A673 (cell line): ENCODE data around the gene SORCS1. TPM values are rescaled to one million over a fixed set of nuclear protein-coding genes. Genes with fewer than 3 reads are reported as not detected.

ENCODE experiments used
- BruUV-seq: library from RNA; stranded (reverse); fragments of 400-500 nt; replicated peaks from 2 replicates; lab custom pipeline; 2021; lab: Mats Ljungman, UMichigan
- CTCF ChIA-PET: fragments of 300-600 bp; sonication (Branson Sonifier 250); formaldehyde crosslinking; loops from one replicate; lab custom pipeline; 2022; ENCODE audit warnings: antibody characterized with exemption; lab: Charles Lee
- POLR2A ChIA-PET: fragments of 300-600 bp; sonication (Branson Sonifier 250); formaldehyde crosslinking; loops from one replicate; lab custom pipeline; 2022; ENCODE audit warnings: antibody characterized with exemption; ENCODE audit not compliant: low non-redundant PET; lab: Charles Lee
- DNase-seq: peaks from one replicate; pipeline ENCODE4 v3.0.0-alpha.2; 2015; ENCODE audit warnings: low spot score
- H3K27ac ChIP-seq: fragments of 200-600 bp; sonication (generic); 2 replicates; pipeline ENCODE4 v1.5.1; 2016; ENCODE audit warnings: mixed run types, low read depth, mild to moderate bottlenecking, mixed read lengths, antibody characterized with exemption, low read length; ENCODE audit not compliant: poor library complexity, severe bottlenecking
- H3K27me3 ChIP-seq: fragments of 200-600 bp; sonication (generic); replicated peaks from 2 replicates; pipeline ENCODE4 v1.6.1; 2017; ENCODE audit warnings: mixed run types, low read depth, mild to moderate bottlenecking, mixed read lengths, antibody characterized with exemption, low read length; ENCODE audit not compliant: insufficient read depth, poor library complexity
- H3K36me3 ChIP-seq: fragments of 200-600 bp; sonication (generic); 2 replicates; pipeline ENCODE4 v1.6.1; 2016; ENCODE audit warnings: mixed run types, mild to moderate bottlenecking, mixed read lengths, antibody characterized with exemption, low read length; ENCODE audit not compliant: insufficient read depth, poor library complexity, severe bottlenecking
- H3K4me1 ChIP-seq: fragments of 200-600 bp; sonication (generic); 2 replicates; pipeline ENCODE4 v1.6.1; 2017; ENCODE audit warnings: mixed run types, mild to moderate bottlenecking, mixed read lengths, antibody characterized with exemption, low read length; ENCODE audit not compliant: insufficient read depth, poor library complexity, severe bottlenecking
- H3K4me3 ChIP-seq: fragments of 200-600 bp; sonication (generic); 2 replicates; pipeline ENCODE4 v1.5.1; 2016; ENCODE audit warnings: low read depth, mixed run types, mild to moderate bottlenecking, mixed read lengths, low read length; ENCODE audit not compliant: poor library complexity, severe bottlenecking
- H3K9me3 ChIP-seq: fragments of 200-600 bp; sonication (generic); 2 replicates; pipeline ENCODE4 v1.6.1; 2016; ENCODE audit warnings: mixed run types, low read depth, mild to moderate bottlenecking, mixed read lengths, antibody characterized with exemption, low read length; ENCODE audit not compliant: poor library complexity, severe bottlenecking
- EZH2 ChIP-seq: fragments of 200-600 bp; sonication (generic); IDR thresholded peaks from 2 replicates; pipeline ENCODE4 v1.6.1; 2017; ENCODE audit warnings: borderline replicate concordance, low read depth, mild to moderate bottlenecking, mixed read lengths, antibody characterized with exemption, low read length; ENCODE audit not compliant: poor library complexity, severe bottlenecking
- intact Hi-C: fragments of 100-400 bp; cut with micrococcal nuclease; formaldehyde crosslinking; loops from one replicate; pipeline ENCODE4 v1.10.0; 2022; ENCODE audit not compliant: unreplicated experiment
- total RNA-seq: library from RNA; stranded (reverse); gene quantifications from 2 replicates; pipeline ENCODE4 v1.2.3, GENCODE V29; 2021
- TF ChIP-seq, protein P1 (sequence below): fragments of 300-800, 200-600 bp; sonication (generic); conservative IDR thresholded peaks from 2 replicates; pipeline ENCODE4 v1.5.1; 2017; ENCODE audit warnings: low read depth, mild to moderate bottlenecking, antibody characterized with exemption, low read length, moderate library complexity, mixed read lengths

SORCS1 gene
- total RNA-seq, 1 experiment from 2014 or later, result 0.34 TPM

DNA sequence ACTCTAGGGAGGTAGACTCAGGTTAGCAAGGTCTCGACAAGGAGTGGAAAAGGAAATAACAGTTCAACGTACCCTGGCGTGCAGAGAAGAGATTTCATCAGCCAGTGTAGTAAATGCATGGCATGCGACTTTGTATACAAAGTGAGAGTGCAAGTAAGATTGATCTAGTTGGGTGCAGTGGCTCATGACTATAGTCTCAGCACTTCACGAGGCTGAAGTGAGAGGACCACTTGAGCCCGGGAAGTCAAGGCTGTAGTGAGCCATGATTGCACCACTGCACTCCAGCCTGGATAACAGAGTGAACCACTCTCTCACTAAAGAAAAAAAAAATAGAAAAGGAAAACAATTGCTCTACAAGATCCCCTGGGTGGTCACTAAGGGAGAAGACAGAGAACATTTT is 528.6 kb downstream of the SORCS1 start:
- intact Hi-C loops, result no loop called here
- H3K4me3 ChIP-seq, result no peak overlapping the region
- no TSS peak for BruUV-seq

DNA sequence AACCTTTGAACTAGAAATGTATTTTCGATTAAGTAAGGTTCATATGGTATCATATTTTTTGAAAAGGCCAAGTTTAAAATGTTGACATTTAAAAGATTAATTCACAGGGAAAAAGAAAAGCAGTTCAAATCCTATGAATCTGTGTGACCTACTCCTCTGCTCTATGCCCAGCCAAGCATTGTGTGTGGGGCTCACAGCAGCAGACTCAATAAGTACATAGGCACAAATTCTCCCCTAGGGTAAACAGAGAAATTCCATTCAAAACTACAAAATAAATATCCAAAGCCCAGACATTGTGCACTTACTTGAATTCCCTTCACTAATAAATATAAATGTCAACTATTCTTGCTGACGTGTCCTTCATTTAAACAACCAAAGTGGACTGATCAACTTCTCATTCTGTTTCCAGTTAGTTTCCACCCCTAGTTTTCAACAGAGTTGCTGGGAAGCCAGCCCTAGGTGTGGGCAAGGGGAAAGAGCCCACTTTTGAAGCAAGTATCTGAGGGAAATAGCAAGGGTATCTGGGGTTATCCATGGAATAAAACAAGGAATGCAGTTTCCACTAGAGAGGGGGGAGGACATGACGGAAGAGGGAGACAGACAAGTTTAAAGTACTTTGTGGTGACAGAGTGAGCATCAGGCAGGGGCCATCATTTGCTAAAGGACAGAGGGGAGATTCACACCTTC is 533.3 kb downstream of the SORCS1 start:
- ChIA-PET POLR2A (no interaction called here), CTCF (no interaction called here)
- Histone ChIP-seq H3K4me1 (no peaks in the 10 kb centered on the region), H3K27ac (no peak overlapping the region), H3K4me3 (no peak overlapping the region), H3K27me3 (no peaks in the 10 kb centered on the region), H3K9me3 (no peaks in the 10 kb centered on the region), H3K36me3 (no peaks in the 10 kb centered on the region)
- DNase-seq, result no peak
- TF ChIP-seq EZH2, result no peak
- TF ChIP-seq, protein P1, sequence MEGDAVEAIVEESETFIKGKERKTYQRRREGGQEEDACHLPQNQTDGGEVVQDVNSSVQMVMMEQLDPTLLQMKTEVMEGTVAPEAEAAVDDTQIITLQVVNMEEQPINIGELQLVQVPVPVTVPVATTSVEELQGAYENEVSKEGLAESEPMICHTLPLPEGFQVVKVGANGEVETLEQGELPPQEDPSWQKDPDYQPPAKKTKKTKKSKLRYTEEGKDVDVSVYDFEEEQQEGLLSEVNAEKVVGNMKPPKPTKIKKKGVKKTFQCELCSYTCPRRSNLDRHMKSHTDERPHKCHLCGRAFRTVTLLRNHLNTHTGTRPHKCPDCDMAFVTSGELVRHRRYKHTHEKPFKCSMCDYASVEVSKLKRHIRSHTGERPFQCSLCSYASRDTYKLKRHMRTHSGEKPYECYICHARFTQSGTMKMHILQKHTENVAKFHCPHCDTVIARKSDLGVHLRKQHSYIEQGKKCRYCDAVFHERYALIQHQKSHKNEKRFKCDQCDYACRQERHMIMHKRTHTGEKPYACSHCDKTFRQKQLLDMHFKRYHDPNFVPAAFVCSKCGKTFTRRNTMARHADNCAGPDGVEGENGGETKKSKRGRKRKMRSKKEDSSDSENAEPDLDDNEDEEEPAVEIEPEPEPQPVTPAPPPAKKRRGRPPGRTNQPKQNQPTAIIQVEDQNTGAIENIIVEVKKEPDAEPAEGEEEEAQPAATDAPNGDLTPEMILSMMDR, result no peak
- intact Hi-C loops, result no loop called here
- BruUV-seq, result no TSS peak

More for the DNA sequence above, 528.6 kb downstream of the SORCS1 start:
- no peaks in the 10 kb centered on the region for H3K27me3 ChIP-seq
- POLR2A ChIA-PET, result no interaction called here
- no peaks in the 10 kb centered on the region for H3K4me1 ChIP-seq
- H3K27ac ChIP-seq, result no peak overlapping the region
- no peak for TF ChIP-seq EZH2
- TF ChIP-seq, protein P1, result no peak
- H3K9me3 ChIP-seq, result no peaks in the 10 kb centered on the region
- CTCF ChIA-PET, result no interaction called here
- DNase-seq, result no peak
- no peaks in the 10 kb centered on the region for H3K36me3 ChIP-seq

DNA sequence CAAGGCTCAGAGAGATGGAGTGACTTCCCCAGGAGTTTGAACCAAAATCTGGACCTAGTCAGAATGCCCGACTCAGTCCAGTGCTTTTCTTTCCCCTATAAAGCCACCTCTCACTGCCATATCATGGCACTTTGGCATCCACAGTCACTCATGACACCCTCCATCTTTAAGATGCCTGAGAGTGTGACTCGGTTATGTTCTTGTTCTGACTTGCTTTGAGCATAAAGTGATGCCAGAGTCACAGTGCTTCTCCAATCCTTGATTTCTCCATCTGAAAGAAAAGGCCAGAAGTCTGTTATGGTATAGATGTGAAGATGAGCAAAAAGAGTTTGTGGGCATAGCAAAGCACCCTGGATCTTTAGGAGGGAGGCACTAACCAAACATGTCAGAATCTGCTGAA is 538.1 kb downstream of the SORCS1 start:
- TF ChIP-seq, protein P1, result no peak
- TF ChIP-seq EZH2, result no peak
- CTCF ChIA-PET, result no interaction called here

More for the DNA sequence above, 538.1 kb downstream of the SORCS1 start:
- Histone ChIP-seq H3K4me3 (no peak overlapping the region), H3K9me3 (no peaks in the 10 kb centered on the region), H3K27ac (no peak overlapping the region), H3K36me3 (no peaks in the 10 kb centered on the region), H3K4me1 (no peaks in the 10 kb centered on the region), H3K27me3 (no peaks in the 10 kb centered on the region)
- no peak for DNase-seq
- intact Hi-C loops, result loop anchor here (10.0 kb wide), 1 partner anchor 1188 kb away; no protein-coding TSS in a partner anchor
- no TSS peak for BruUV-seq
- POLR2A ChIA-PET, result no interaction called here
